CD14-positive monocyte (primary cell): ENCODE measurements around the gene ARHGEF7. TPM values are rescaled to one million over a fixed set of nuclear protein-coding genes. Genes with fewer than 3 reads are reported as not detected.

ENCODE experiments used
- DNase-seq, 3 donors: peaks; one replicate each; pipeline ENCODE4 v3.0.0-alpha.2; 2011 to 2022
- H2AFZ ChIP-seq: 2 replicates; pipeline ENCODE4 v1.6.0; 2012; ENCODE audit warnings: mild to moderate bottlenecking, low read depth, low read length, inconsistent platforms; ENCODE audit not compliant: insufficient read depth, poor library complexity, severe bottlenecking
- H3K27ac ChIP-seq, 2 donors: 1 replicate in 1 of 2; 2 replicates in 1 of 2; pipeline ENCODE4 v1.5.1; 2012 to 2013; ENCODE audit warnings: low read length in 2 of 2, control low read depth in 1 of 2, inconsistent platforms in 1 of 2, low read depth in 1 of 2, mild to moderate bottlenecking in 1 of 2
- H3K27me3 ChIP-seq, 2 donors: one replicate each; pipeline versions ENCODE4 v1.6.0 to v1.6.1; 2011 to 2013; ENCODE audit warnings: low read length in 2 of 2; ENCODE audit not compliant: control insufficient read depth in 2 of 2, insufficient read depth in 2 of 2
- H3K36me3 ChIP-seq, 2 donors: replicated peaks in 1 of 2; 1 replicate in 1 of 2; 2 replicates in 1 of 2; pipeline versions ENCODE4 v1.5.1 to v1.6.1; 2012 to 2013; ENCODE audit warnings: low read length in 2 of 2, control low read depth in 1 of 2, inconsistent platforms in 1 of 2, mild to moderate bottlenecking in 1 of 2; ENCODE audit not compliant: insufficient read depth in 2 of 2, control insufficient read depth in 1 of 2
- H3K4me1 ChIP-seq, 2 donors: 1 replicate in 1 of 2; 2 replicates in 1 of 2; pipeline versions ENCODE4 v1.5.1 to v1.6.1; 2012 to 2013; ENCODE audit warnings: low read length in 2 of 2, control low read depth in 1 of 2, inconsistent platforms in 1 of 2, mild to moderate bottlenecking in 1 of 2, moderate library complexity in 1 of 2; ENCODE audit not compliant: insufficient read depth in 2 of 2, control insufficient read depth in 1 of 2
- H3K4me2 ChIP-seq: replicated peaks from 2 replicates; pipeline ENCODE3; 2012; ENCODE audit warnings: low read length, moderate library complexity, mild to moderate bottlenecking; ENCODE audit not compliant: poor library complexity, severe bottlenecking; ENCODE audit errors: extremely low read depth
- H3K4me3 ChIP-seq, 3 experiments: fragments of 200-600 bp in 1 of 3; sonication (generic) in 1 of 3; replicated peaks in 1 of 3; 1 replicate in 2 of 3; 2 replicates in 1 of 3; pipeline ENCODE4 v1.5.1; 2011 to 2013; ENCODE audit warnings: low read length in 3 of 3, mild to moderate bottlenecking in 3 of 3, control low read depth in 2 of 3, low read depth in 2 of 3, inconsistent platforms in 1 of 3, moderate library complexity in 1 of 3
- H3K79me2 ChIP-seq: 2 replicates; pipeline ENCODE4 v1.6.0; 2012; ENCODE audit warnings: mild to moderate bottlenecking, control low read depth, inconsistent platforms, low read length, moderate library complexity; ENCODE audit not compliant: insufficient read depth
- H3K9ac ChIP-seq: 2 replicates; pipeline ENCODE4 v1.6.0; 2017; ENCODE audit warnings: low read length, mild to moderate bottlenecking; ENCODE audit not compliant: insufficient read depth, poor library complexity, severe bottlenecking
- H3K9me3 ChIP-seq, 2 donors: replicated peaks in 1 of 2; 1 replicate in 1 of 2; 2 replicates in 1 of 2; pipeline versions ENCODE4 v1.5.1 to v1.6.1; 2012 to 2013; ENCODE audit warnings: low read length in 2 of 2, control low read depth in 1 of 2; ENCODE audit not compliant: control insufficient read depth in 1 of 2, insufficient read depth in 1 of 2
- H4K20me1 ChIP-seq: 2 replicates; pipeline ENCODE4 v1.6.0; 2012; ENCODE audit warnings: mild to moderate bottlenecking, low read length, control low read depth, moderate library complexity; ENCODE audit not compliant: insufficient read depth
- H3K27ac Mint-ChIP-seq, 7 donors: one replicate each; pipeline ENCODE4 v1.8.0; 2020; ENCODE audit warnings: mild to moderate bottlenecking in 7 of 7, mixed read lengths in 7 of 7, moderate library complexity in 6 of 7, inconsistent platforms in 2 of 7
- H3K27me3 Mint-ChIP-seq, 3 donors: one replicate each; pipeline ENCODE4 v1.8.0; 2021 to 2022; ENCODE audit warnings: low read depth in 3 of 3, mild to moderate bottlenecking in 3 of 3, mixed read lengths in 3 of 3, moderate library complexity in 3 of 3, inconsistent platforms in 1 of 3
- H3K36me3 Mint-ChIP-seq, 2 donors: one replicate each; pipeline ENCODE4 v1.8.0; 2020; ENCODE audit warnings: mixed read lengths in 2 of 2, inconsistent platforms in 1 of 2, mild to moderate bottlenecking in 1 of 2
- H3K4me1 Mint-ChIP-seq: one replicate; pipeline ENCODE4 v1.8.0; 2020; ENCODE audit warnings: mild to moderate bottlenecking, mixed read lengths
- H3K4me3 Mint-ChIP-seq, 2 donors: one replicate each; pipeline ENCODE4 v1.8.0; 2020; ENCODE audit warnings: mild to moderate bottlenecking in 2 of 2, mixed read lengths in 2 of 2, moderate library complexity in 1 of 2
- H3K9me3 Mint-ChIP-seq, 7 donors: one replicate each; pipeline ENCODE4 v1.8.0; 2020 to 2022; ENCODE audit warnings: mixed read lengths in 7 of 7, mild to moderate bottlenecking in 6 of 7, moderate library complexity in 6 of 7, inconsistent platforms in 2 of 7
- WGBS: methylation state at CpG from one replicate; pipeline ENCODE4 v1.1.5; 2013; ENCODE audit warnings: missing lambda C conversion rate; ENCODE audit not compliant: insufficient coverage; 5-methylcytosine and 5-hydroxymethylcytosine counted together
- intact Hi-C, 2 donors: fragments of 100-400 bp; cut with micrococcal nuclease; formaldehyde crosslinking; loops; one replicate each; pipeline versions ENCODE4 v1.15.0 to v1.15.1; 2023
- polyA plus RNA-seq, 3 donors: library from polyadenylated mRNA; depleted of rRNA in 1 of 3; unstranded in 2 of 3; stranded (reverse) in 1 of 3; fragments of 300-500 nt in 2 of 3; fragments of >200 nt in 1 of 3; fragmentation: Illumina TruSeq in 2 of 3; gene quantifications; 1 replicate in 2 of 3; 2 replicates in 1 of 3; pipeline ENCODE4 v1.2.3, GENCODE V29; 2012 to 2021
- TF ChIP-seq, protein P1 (sequence below): fragments of 200-600 bp; IDR thresholded peaks from one replicate; pipeline ENCODE4 v1.8.0; 2022; ENCODE audit warnings: antibody characterized with exemption, mild to moderate bottlenecking

ARHGEF7 gene
- polyA plus RNA-seq, 3 donors: 4.6 to 29.0 (median 6.1) TPM

DNA sequence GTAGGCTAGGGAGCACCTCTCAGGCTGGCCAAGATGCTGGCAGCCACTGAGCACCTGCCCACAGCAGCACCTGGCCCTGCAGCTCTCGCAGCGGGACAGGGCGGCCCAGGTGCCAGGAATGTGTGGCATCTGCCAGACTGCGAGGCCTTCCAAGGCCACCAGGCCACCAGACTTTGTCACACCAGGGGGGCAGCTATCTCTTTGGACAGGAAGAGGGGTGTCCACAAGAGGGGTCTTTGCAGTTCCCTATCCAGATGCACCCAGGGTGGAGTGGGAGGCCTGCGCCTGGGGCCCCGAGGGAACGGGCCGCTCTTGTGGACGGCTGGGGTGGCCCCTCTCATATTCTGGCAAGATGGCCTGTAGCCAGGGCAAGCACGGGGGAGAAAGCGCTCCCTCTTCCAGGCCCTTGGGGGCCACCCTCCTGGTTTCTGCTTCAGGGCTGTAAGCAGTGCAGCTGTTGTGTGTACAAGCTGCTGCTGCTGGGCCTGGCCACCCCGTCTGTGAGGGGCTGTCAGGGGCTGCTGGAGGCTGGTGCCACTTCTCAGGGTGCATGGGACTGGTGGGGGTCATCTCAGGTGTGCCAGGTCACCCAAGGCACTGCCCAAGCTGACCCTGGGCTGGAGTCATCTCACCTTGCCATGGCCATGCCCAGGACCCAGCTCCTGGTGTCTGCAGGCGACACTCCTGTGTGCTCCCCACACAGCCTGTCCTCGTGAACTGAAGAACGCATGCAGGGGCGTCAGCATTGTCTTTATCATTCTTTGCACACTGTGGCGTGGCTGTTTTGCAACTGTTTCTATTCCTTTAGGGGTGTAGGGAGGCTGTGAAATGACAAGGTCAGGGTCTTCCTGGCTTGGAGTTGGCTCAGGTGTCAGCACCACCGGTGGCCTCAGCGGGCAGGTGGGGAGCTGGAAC is 207.1 kb downstream of the ARHGEF7 start:
- Mint-ChIP-seq H3K36me3 (no peaks in the 10 kb centered on the region), H3K27ac (no peak overlapping the region), H3K4me3 (no peak overlapping the region), H3K4me1 (no peaks in the 10 kb centered on the region), H3K27me3 (peaks cover 0 to 7% (median 2%) of the 10 kb centered on the region in 3 donors), H3K9me3 (peaks cover 0 to 5% (median 3%) of the 10 kb centered on the region in 7 donors)
- Histone ChIP-seq H3K36me3 (no peaks in the 10 kb centered on the region), H3K9ac (no peak overlapping the region), H3K27ac (no peak overlapping the region), H3K27me3 (no peaks in the 10 kb centered on the region), H3K9me3 (no peaks in the 10 kb centered on the region), H3K4me3 (no peak overlapping the region), H3K4me2 (no peak overlapping the region), H3K79me2 (no peaks in the 10 kb centered on the region), H4K20me1 (no peaks in the 10 kb centered on the region), H3K4me1 (no peaks in the 10 kb centered on the region), H2AFZ (no peak overlapping the region)
- intact Hi-C loops: no loop called here
- DNase-seq: no peak
- TF ChIP-seq, protein P1, sequence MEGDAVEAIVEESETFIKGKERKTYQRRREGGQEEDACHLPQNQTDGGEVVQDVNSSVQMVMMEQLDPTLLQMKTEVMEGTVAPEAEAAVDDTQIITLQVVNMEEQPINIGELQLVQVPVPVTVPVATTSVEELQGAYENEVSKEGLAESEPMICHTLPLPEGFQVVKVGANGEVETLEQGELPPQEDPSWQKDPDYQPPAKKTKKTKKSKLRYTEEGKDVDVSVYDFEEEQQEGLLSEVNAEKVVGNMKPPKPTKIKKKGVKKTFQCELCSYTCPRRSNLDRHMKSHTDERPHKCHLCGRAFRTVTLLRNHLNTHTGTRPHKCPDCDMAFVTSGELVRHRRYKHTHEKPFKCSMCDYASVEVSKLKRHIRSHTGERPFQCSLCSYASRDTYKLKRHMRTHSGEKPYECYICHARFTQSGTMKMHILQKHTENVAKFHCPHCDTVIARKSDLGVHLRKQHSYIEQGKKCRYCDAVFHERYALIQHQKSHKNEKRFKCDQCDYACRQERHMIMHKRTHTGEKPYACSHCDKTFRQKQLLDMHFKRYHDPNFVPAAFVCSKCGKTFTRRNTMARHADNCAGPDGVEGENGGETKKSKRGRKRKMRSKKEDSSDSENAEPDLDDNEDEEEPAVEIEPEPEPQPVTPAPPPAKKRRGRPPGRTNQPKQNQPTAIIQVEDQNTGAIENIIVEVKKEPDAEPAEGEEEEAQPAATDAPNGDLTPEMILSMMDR: no peak
- WGBS: 93% methylated on average over 15 of the region's 19 CpGs

DNA sequence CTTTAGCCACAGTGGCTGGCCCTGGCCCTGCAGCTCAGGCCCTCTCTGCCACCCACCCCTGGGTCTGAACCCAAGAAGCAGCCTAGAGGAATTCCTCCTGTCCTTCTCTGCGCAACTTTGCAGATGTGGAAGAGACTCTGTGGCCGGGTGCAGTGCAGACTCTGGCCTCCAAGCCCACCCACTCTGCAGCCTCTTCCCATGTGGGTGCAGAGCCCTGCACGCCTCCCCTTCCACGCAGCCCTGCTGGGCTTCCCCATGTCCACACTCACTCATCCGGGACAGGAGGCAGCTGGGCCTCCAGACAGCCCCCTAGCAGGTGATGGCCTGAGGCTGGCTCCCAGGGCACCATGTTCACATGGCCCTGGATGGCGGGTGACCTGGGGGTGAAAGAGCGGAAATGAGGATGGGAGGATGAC is 207.8 kb downstream of the ARHGEF7 start:
- WGBS: 98% methylated on average over 4 of the region's 7 CpGs
- intact Hi-C loops: no loop called here

More for the DNA sequence above, 207.8 kb downstream of the ARHGEF7 start:
- Histone ChIP-seq H3K27me3 (no peaks in the 10 kb centered on the region), H3K79me2 (no peaks in the 10 kb centered on the region), H3K4me2 (no peak overlapping the region), H2AFZ (no peak overlapping the region), H3K27ac (no peak overlapping the region), H3K9ac (no peak overlapping the region), H3K4me3 (no peak overlapping the region), H3K4me1 (no peaks in the 10 kb centered on the region), H4K20me1 (no peaks in the 10 kb centered on the region), H3K9me3 (no peaks in the 10 kb centered on the region), H3K36me3 (no peaks in the 10 kb centered on the region)
- no peak overlapping the region for H3K4me3 Mint-ChIP-seq
- TF ChIP-seq, protein P1: no peak
- H3K9me3 Mint-ChIP-seq: peaks cover 0 to 10% (median 3%) of the 10 kb centered on the region in 7 donors
- H3K27ac Mint-ChIP-seq: no peak overlapping the region
- H3K27me3 Mint-ChIP-seq: peaks cover 0 to 7% (median 2%) of the 10 kb centered on the region in 3 donors
- no peaks in the 10 kb centered on the region for H3K36me3 Mint-ChIP-seq
- no peaks in the 10 kb centered on the region for H3K4me1 Mint-ChIP-seq
- DNase-seq: no peak
